NT2/D1 (cell line): Measurements from ENCODE around the gene SLC2A2.

Experiments
- SUZ12 ChIP-seq: IDR thresholded peaks from 2 replicates; pipeline ENCODE4 v1.6.1; 2011; ENCODE audit not compliant: insufficient read length, insufficient read depth; ENCODE audit errors: extremely low read depth
- YY1 ChIP-seq: IDR thresholded peaks from 2 replicates; pipeline ENCODE4 v1.6.1; 2011; ENCODE audit not compliant: insufficient read length, insufficient read depth
- ZNF274 ChIP-seq: IDR thresholded peaks from 2 replicates; pipeline ENCODE4 v1.6.1; 2011; ENCODE audit warnings: mild to moderate bottlenecking, low read depth, low read length

- TF ChIP-seq YY1 (no peak), ZNF274 (no peak), SUZ12 (no peak)
Observed at GRCh38 chr3:171038342-171038741, 11.8 kb upstream of the SLC2A2 start.
